ENCODE measurements around the gene SYNGAP1. TPM values are rescaled to one million over a fixed set of nuclear protein-coding genes. Genes with fewer than 3 reads are reported as not detected.

Gene SYNGAP1
- total RNA-seq, 2 experiments from 2014 or later: 26.4 to 29.3 TPM

- Mint-ChIP-seq H3K9me3 (no peaks in the 10 kb centered on the region), H3K36me3 (peaks cover 17% of the 10 kb centered on the region), H3K4me1 (peaks cover 60% of the 10 kb centered on the region), H3K4me3 (peak overlapping the region; percentile 90), H3K27me3 (no peaks in the 10 kb centered on the region), H3K27ac (peak overlapping the region; percentile 89)
- DNase-seq: peak; percentile 88
These were observed 6.1 kb downstream of the SYNGAP1 start for GRCh38 chr6:33425668-33426577.

GRCh38 chr6:33426590-33427511 lies 7.0 kb downstream of the SYNGAP1 start:
- peak overlapping the region; percentile 90 for H3K4me3 Mint-ChIP-seq
- H3K4me1 Mint-ChIP-seq: peaks cover 58% of the 10 kb centered on the region
- no peaks in the 10 kb centered on the region for H3K9me3 Mint-ChIP-seq
- H3K27me3 Mint-ChIP-seq: no peaks in the 10 kb centered on the region
- peak; percentile 25 for DNase-seq
- peaks cover 17% of the 10 kb centered on the region for H3K36me3 Mint-ChIP-seq
- peak overlapping the region; percentile 89 for H3K27ac Mint-ChIP-seq

GRCh38 chr6:33427585-33428223 lies 7.8 kb downstream of the SYNGAP1 start:
- Mint-ChIP-seq H3K27me3 (no peaks in the 10 kb centered on the region), H3K9me3 (no peaks in the 10 kb centered on the region), H3K36me3 (peaks cover 18% of the 10 kb centered on the region), H3K4me1 (peaks cover 65% of the 10 kb centered on the region), H3K27ac (peak overlapping the region; percentile 86), H3K4me3 (peak overlapping the region; percentile 90)
- peak; percentile 67 for DNase-seq

- H3K9me3 Mint-ChIP-seq: no peaks in the 10 kb centered on the region
- peaks cover 20% of the 10 kb centered on the region for H3K36me3 Mint-ChIP-seq
- peaks cover 70% of the 10 kb centered on the region for H3K4me1 Mint-ChIP-seq
- no peaks in the 10 kb centered on the region for H3K27me3 Mint-ChIP-seq
- H3K27ac Mint-ChIP-seq: peak overlapping the region; percentile 89
- DNase-seq: peak; percentile 43
- H3K4me3 Mint-ChIP-seq: peak overlapping the region; percentile 82
These were observed 8.5 kb downstream of the SYNGAP1 start for GRCh38 chr6:33428224-33428965.

GRCh38 chr6:33428966-33429749 lies 9.3 kb downstream of the SYNGAP1 start:
- Mint-ChIP-seq H3K4me1 (peaks cover 66% of the 10 kb centered on the region), H3K36me3 (peaks cover 18% of the 10 kb centered on the region), H3K27me3 (no peaks in the 10 kb centered on the region), H3K27ac (peak overlapping the region; percentile 89), H3K9me3 (no peaks in the 10 kb centered on the region), H3K4me3 (peak overlapping the region; percentile 82)
- no peak for DNase-seq

- H3K9me3 Mint-ChIP-seq: no peaks in the 10 kb centered on the region
- DNase-seq: no peak
These were observed 9.8 kb downstream of the SYNGAP1 start for GRCh38 chr6:33429750-33430052.

GRCh38 chr6:33430334-33430733 lies 10.5 kb downstream of the SYNGAP1 start:
- H3K27ac Mint-ChIP-seq: peak overlapping the region; percentile 89

More at GRCh38 chr6:33429750-33430052, 9.8 kb downstream of the SYNGAP1 start:
- no peaks in the 10 kb centered on the region for H3K27me3 Mint-ChIP-seq
- peak overlapping the region; percentile 82 for H3K4me3 Mint-ChIP-seq
- H3K27ac Mint-ChIP-seq: peak overlapping the region; percentile 89
- H3K36me3 Mint-ChIP-seq: peaks cover 12% of the 10 kb centered on the region
- H3K4me1 Mint-ChIP-seq: peaks cover 62% of the 10 kb centered on the region

GRCh38 chr6:33430991-33431879 lies 11.4 kb downstream of the SYNGAP1 start:
- DNase-seq: peak; percentile 86
- Mint-ChIP-seq H3K9me3 (no peaks in the 10 kb centered on the region), H3K27me3 (no peaks in the 10 kb centered on the region), H3K4me3 (peak overlapping the region; percentile 75), H3K36me3 (peaks cover 6% of the 10 kb centered on the region), H3K4me1 (peaks cover 54% of the 10 kb centered on the region), H3K27ac (peak overlapping the region; percentile 89)

More at GRCh38 chr6:33430334-33430733, 10.5 kb downstream of the SYNGAP1 start:
- Mint-ChIP-seq H3K9me3 (no peaks in the 10 kb centered on the region), H3K27me3 (no peaks in the 10 kb centered on the region), H3K36me3 (peaks cover 7% of the 10 kb centered on the region), H3K4me1 (peaks cover 56% of the 10 kb centered on the region), H3K4me3 (peak overlapping the region; percentile 75)
- no peak for DNase-seq

GRCh38 chr6:33431880-33432541 lies 12.1 kb downstream of the SYNGAP1 start:
- H3K27ac Mint-ChIP-seq: peak overlapping the region; percentile 89
- peaks cover 50% of the 10 kb centered on the region for H3K4me1 Mint-ChIP-seq
- peak overlapping the region; percentile 75 for H3K4me3 Mint-ChIP-seq
- H3K36me3 Mint-ChIP-seq: peaks cover 6% of the 10 kb centered on the region
- no peaks in the 10 kb centered on the region for H3K27me3 Mint-ChIP-seq
- H3K9me3 Mint-ChIP-seq: no peaks in the 10 kb centered on the region
- DNase-seq: peak; percentile 29

- H3K27ac Mint-ChIP-seq: peak overlapping the region; percentile 89
- H3K36me3 Mint-ChIP-seq: peaks cover 7% of the 10 kb centered on the region
- H3K27me3 Mint-ChIP-seq: no peaks in the 10 kb centered on the region
- no peak for DNase-seq
- peak overlapping the region; percentile 75 for H3K4me3 Mint-ChIP-seq
- no peaks in the 10 kb centered on the region for H3K9me3 Mint-ChIP-seq
- peaks cover 45% of the 10 kb centered on the region for H3K4me1 Mint-ChIP-seq
These were observed 12.7 kb downstream of the SYNGAP1 start for GRCh38 chr6:33432546-33432945.

GRCh38 chr6:33433001-33433543 lies 13.2 kb downstream of the SYNGAP1 start:
- H3K27me3 Mint-ChIP-seq: no peaks in the 10 kb centered on the region
- peak overlapping the region; percentile 36 for H3K4me3 Mint-ChIP-seq
- H3K27ac Mint-ChIP-seq: peak overlapping the region; percentile 46
- peaks cover 7% of the 10 kb centered on the region for H3K36me3 Mint-ChIP-seq
- H3K9me3 Mint-ChIP-seq: no peaks in the 10 kb centered on the region
- no peak for DNase-seq
- H3K4me1 Mint-ChIP-seq: peaks cover 45% of the 10 kb centered on the region

- H3K9me3 Mint-ChIP-seq: no peaks in the 10 kb centered on the region
- no peak for DNase-seq
- peaks cover 41% of the 10 kb centered on the region for H3K4me1 Mint-ChIP-seq
- no peaks in the 10 kb centered on the region for H3K27me3 Mint-ChIP-seq
- no peak overlapping the region for H3K4me3 Mint-ChIP-seq
- peaks cover 7% of the 10 kb centered on the region for H3K36me3 Mint-ChIP-seq
- H3K27ac Mint-ChIP-seq: no peak overlapping the region
These were observed 13.8 kb downstream of the SYNGAP1 start for GRCh38 chr6:33433544-33434191.
